Karpas-422 (cell line): ENCODE data around the gene CDK14. TPM values are rescaled to one million over a fixed set of nuclear protein-coding genes. Genes with fewer than 3 reads are reported as not detected.

Experiments used
- DNase-seq: peaks from one replicate; pipeline ENCODE4 v3.0.0-alpha.2; 2015
- H2AFZ ChIP-seq: fragments of 200-600 bp; sonication (generic); 2 replicates; pipeline ENCODE4 v1.6.1; 2014; ENCODE audit warnings: antibody characterized with exemption, low read length, mixed read lengths
- H3K27ac ChIP-seq: fragments of 200-600 bp; sonication (generic); 2 replicates; pipeline ENCODE4 v1.5.1; 2014; ENCODE audit warnings: mild to moderate bottlenecking, low read length, moderate library complexity
- H3K27me3 ChIP-seq: fragments of 200-600 bp; sonication (generic); 2 replicates; pipeline ENCODE4 v1.6.1; 2014; ENCODE audit warnings: low read length, mixed read lengths
- H3K36me3 ChIP-seq: fragments of 200-600 bp; sonication (generic); 2 replicates; pipeline ENCODE4 v1.6.1; 2014; ENCODE audit warnings: low read length, mixed read lengths; ENCODE audit not compliant: insufficient read depth
- H3K4me1 ChIP-seq: fragments of 200-600 bp; sonication (generic); 2 replicates; pipeline ENCODE4 v1.6.1; 2014; ENCODE audit warnings: mild to moderate bottlenecking, low read length, mixed read lengths
- H3K4me2 ChIP-seq: fragments of 200-600 bp; sonication (generic); 2 replicates; pipeline ENCODE4 v1.6.1; 2014; ENCODE audit warnings: low read length, low read depth, mild to moderate bottlenecking; ENCODE audit not compliant: poor library complexity, severe bottlenecking
- H3K4me3 ChIP-seq: fragments of 200-600 bp; sonication (generic); 2 replicates; pipeline ENCODE4 v1.5.1; 2014; ENCODE audit warnings: mild to moderate bottlenecking, antibody characterized with exemption, low read length, mixed read lengths
- H3K79me2 ChIP-seq: fragments of 200-600 bp; sonication (generic); 2 replicates; pipeline ENCODE4 v1.6.1; 2014; ENCODE audit warnings: mild to moderate bottlenecking, low read length, mixed read lengths
- H3K9ac ChIP-seq: fragments of 200-600 bp; sonication (generic); 2 replicates; pipeline ENCODE4 v1.6.0; 2014; ENCODE audit warnings: low read length
- H3K9me2 ChIP-seq: fragments of 200-600 bp; sonication (generic), shearing (Covaris generic); replicated peaks from 2 replicates; pipeline ENCODE4 v1.6.0; 2014; ENCODE audit warnings: mild to moderate bottlenecking, low read length, moderate library complexity; ENCODE audit not compliant: insufficient read depth
- H3K9me3 ChIP-seq: fragments of 300-700, 200-600 bp; sonication (generic); 2 replicates; pipeline ENCODE4 v1.6.1; 2014; ENCODE audit warnings: low read length, mixed read lengths
- H4K20me1 ChIP-seq: fragments of 200-600 bp; sonication (generic); 2 replicates; pipeline ENCODE4 v1.6.1; 2014; ENCODE audit warnings: mild to moderate bottlenecking, antibody characterized with exemption, low read length, low read depth; ENCODE audit not compliant: insufficient read depth
- total RNA-seq: library from RNA; depleted of rRNA; stranded (reverse); fragments of >200 nt; shearing (Covaris generic); gene quantifications from 2 replicates; pipeline ENCODE4 v1.2.3, GENCODE V29; 2014; ENCODE audit warnings: low replicate concordance

Gene CDK14
- total RNA-seq, 1 experiment from 2014 or later = 121 TPM

DNA sequence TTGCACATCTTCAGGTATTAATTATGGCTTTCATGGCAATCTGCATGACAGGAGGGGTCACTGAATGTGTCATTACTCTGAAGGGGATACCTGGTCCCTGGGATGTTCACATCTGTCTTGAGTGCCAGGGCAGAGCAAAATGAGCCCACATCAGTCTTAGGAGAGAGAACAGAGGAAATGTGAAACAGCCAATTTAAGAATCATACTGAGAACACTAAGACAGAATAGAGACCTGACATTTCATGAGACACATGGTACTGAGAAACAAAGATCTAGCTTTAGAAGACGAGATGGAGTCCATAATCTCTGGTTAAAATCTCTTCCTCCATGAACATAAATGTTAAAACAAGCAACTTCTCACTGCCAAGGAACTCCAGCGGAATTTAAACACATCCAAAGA, 634.0 kb downstream of the CDK14 start:
- no peaks in the 10 kb centered on the region for H3K9me3 ChIP-seq
- DNase-seq = no peak

GRCh38 chr7:91230503-91230902, 634.4 kb downstream of the CDK14 start:
- H3K9me2 ChIP-seq = no peaks in the 10 kb centered on the region
- H3K36me3 ChIP-seq = no peaks in the 10 kb centered on the region
- no peaks in the 10 kb centered on the region for H3K79me2 ChIP-seq
- H3K27me3 ChIP-seq = no peaks in the 10 kb centered on the region
- no peak overlapping the region for H2AFZ ChIP-seq
- H3K9ac ChIP-seq = no peak overlapping the region
- no peak overlapping the region for H3K4me2 ChIP-seq
- H3K4me3 ChIP-seq = no peak overlapping the region
- H3K4me1 ChIP-seq = no peaks in the 10 kb centered on the region; the same call in 1 of the 2 replicates
- H4K20me1 ChIP-seq = no peaks in the 10 kb centered on the region
- H3K9me3 ChIP-seq = no peaks in the 10 kb centered on the region
- DNase-seq = no peak
- no peak overlapping the region for H3K27ac ChIP-seq

More for the DNA sequence above, 634.0 kb downstream of the CDK14 start:
- Histone ChIP-seq H3K9me2 (no peaks in the 10 kb centered on the region), H2AFZ (no peak overlapping the region), H3K4me2 (no peak overlapping the region), H3K79me2 (no peaks in the 10 kb centered on the region), H3K4me3 (no peak overlapping the region), H4K20me1 (no peaks in the 10 kb centered on the region), H3K27ac (no peak overlapping the region), H3K27me3 (no peaks in the 10 kb centered on the region), H3K4me1 (no peaks in the 10 kb centered on the region; the same call in 1 of the 2 replicates), H3K9ac (no peak overlapping the region), H3K36me3 (no peaks in the 10 kb centered on the region)

DNA sequence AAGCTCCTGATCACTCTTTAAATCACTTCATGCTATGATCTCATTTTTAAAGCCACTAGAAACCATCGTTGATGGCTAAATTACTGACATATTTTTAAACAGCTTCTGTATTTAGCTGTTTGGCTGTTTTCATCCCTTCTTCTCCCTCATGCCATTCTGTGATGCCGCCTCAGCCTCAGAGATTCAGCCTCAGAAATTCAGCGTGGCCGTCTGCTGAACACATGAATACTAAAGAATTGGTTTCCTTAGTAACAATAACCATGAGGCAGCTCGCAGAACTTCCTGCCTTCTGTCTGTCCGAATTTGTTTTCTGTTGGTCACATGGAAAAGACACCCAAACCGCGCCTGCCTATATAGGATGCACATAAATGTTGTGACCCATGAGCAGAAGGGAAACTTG, 637.1 kb downstream of the CDK14 start:
- H3K9me3 ChIP-seq = no peaks in the 10 kb centered on the region
- H3K4me1 ChIP-seq = no peaks in the 10 kb centered on the region
- no peak overlapping the region for H3K4me3 ChIP-seq
- no peaks in the 10 kb centered on the region for H4K20me1 ChIP-seq
- H2AFZ ChIP-seq = no peak overlapping the region
- H3K27me3 ChIP-seq = no peaks in the 10 kb centered on the region
- no peaks in the 10 kb centered on the region for H3K9me2 ChIP-seq
- H3K4me2 ChIP-seq = no peak overlapping the region
- H3K27ac ChIP-seq = no peak overlapping the region
- DNase-seq = no peak
- H3K9ac ChIP-seq = no peak overlapping the region
- no peaks in the 10 kb centered on the region for H3K36me3 ChIP-seq
- H3K79me2 ChIP-seq = no peaks in the 10 kb centered on the region

DNA sequence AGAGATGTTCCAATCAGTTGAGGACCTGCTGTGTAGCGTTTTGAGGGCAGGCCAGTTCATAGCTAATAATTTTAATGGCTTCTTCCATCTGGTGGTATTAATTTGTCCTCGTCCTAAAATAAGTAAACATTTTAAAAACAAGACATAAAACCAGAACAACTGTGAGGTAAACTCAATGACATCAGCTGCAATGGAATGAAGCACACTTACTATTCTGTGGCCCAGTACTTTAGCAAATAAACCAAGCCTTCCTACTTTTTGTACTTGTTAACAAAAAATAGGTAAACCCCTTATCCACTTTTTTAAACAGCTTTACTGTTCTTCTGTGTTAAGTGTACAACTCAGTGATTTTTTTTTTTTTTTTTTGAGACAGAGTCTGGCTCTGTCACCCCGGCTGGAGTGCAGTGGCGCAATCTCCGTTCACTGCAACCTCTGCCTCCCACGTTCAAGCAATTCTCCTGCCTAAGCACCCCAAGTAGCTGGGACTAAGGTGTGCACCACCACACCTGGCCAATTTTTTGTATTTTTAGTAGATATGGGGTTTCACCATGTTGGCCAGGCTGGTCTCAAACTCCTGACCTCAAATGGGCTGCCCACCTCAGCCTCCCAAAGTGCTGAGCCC, 639.2 kb downstream of the CDK14 start:
- Histone ChIP-seq H2AFZ (no peak overlapping the region), H3K4me3 (no peak overlapping the region), H3K4me2 (no peak overlapping the region), H3K9me3 (no peaks in the 10 kb centered on the region), H3K36me3 (no peaks in the 10 kb centered on the region), H3K27me3 (no peaks in the 10 kb centered on the region), H3K9ac (no peak overlapping the region), H3K4me1 (no peaks in the 10 kb centered on the region), H3K79me2 (no peaks in the 10 kb centered on the region), H4K20me1 (no peaks in the 10 kb centered on the region), H3K27ac (no peak overlapping the region), H3K9me2 (no peaks in the 10 kb centered on the region)
- DNase-seq = no peak

- H3K9ac ChIP-seq = no peak overlapping the region
- no peak overlapping the region for H3K4me3 ChIP-seq
- no peaks in the 10 kb centered on the region for H3K36me3 ChIP-seq
- no peak overlapping the region for H2AFZ ChIP-seq
- no peaks in the 10 kb centered on the region for H3K79me2 ChIP-seq
- no peaks in the 10 kb centered on the region for H3K27me3 ChIP-seq
- no peaks in the 10 kb centered on the region for H3K4me1 ChIP-seq
- no peak overlapping the region for H3K4me2 ChIP-seq
- H4K20me1 ChIP-seq = no peaks in the 10 kb centered on the region
- H3K9me2 ChIP-seq = no peaks in the 10 kb centered on the region
- H3K9me3 ChIP-seq = no peaks in the 10 kb centered on the region
- no peak for DNase-seq
- H3K27ac ChIP-seq = no peak overlapping the region
Observed at GRCh38 chr7:91239171-91239604, 643.1 kb downstream of the CDK14 start.

DNA sequence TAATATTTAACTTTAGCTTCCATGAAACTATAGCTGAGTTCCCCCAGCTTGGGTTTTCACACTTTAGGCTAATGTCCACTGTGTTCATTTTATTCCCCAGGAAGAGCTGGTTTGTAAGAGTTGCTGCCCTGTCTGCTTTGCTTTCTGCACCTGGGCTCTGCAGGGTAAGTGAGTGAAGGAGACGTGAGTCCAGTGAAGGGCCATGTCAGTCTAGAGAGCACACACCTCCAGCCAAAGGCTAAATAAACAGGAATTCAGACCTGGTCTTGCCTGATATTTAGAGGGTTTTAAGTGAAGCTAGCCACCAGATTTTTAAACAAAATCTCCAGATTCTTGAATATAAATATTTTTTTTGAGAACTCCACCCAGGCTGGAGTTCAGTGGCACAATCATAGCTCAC, 643.7 kb downstream of the CDK14 start:
- Histone ChIP-seq H3K4me3 (no peak overlapping the region), H3K36me3 (no peaks in the 10 kb centered on the region), H2AFZ (no peak overlapping the region), H3K4me2 (no peak overlapping the region), H3K9ac (no peak overlapping the region), H3K9me3 (no peaks in the 10 kb centered on the region), H3K9me2 (no peaks in the 10 kb centered on the region), H3K27ac (no peak overlapping the region), H3K4me1 (no peaks in the 10 kb centered on the region), H4K20me1 (no peaks in the 10 kb centered on the region), H3K79me2 (no peaks in the 10 kb centered on the region), H3K27me3 (no peaks in the 10 kb centered on the region)
- DNase-seq = no peak

- Histone ChIP-seq H3K9ac (no peak overlapping the region), H3K4me2 (no peak overlapping the region), H3K9me2 (no peaks in the 10 kb centered on the region), H3K36me3 (no peaks in the 10 kb centered on the region), H3K27ac (no peak overlapping the region), H2AFZ (no peak overlapping the region), H3K79me2 (no peaks in the 10 kb centered on the region), H3K4me1 (no peaks in the 10 kb centered on the region), H3K4me3 (no peak overlapping the region), H4K20me1 (no peaks in the 10 kb centered on the region), H3K27me3 (no peaks in the 10 kb centered on the region), H3K9me3 (no peaks in the 10 kb centered on the region)
- DNase-seq = no peak
Observed at GRCh38 chr7:91240376-91240941, 644.3 kb downstream of the CDK14 start.

GRCh38 chr7:91242097-91242844, 646.1 kb downstream of the CDK14 start:
- no peak overlapping the region for H3K9ac ChIP-seq
- H3K27me3 ChIP-seq = no peaks in the 10 kb centered on the region
- no peak overlapping the region for H3K27ac ChIP-seq
- no peak overlapping the region for H2AFZ ChIP-seq
- no peaks in the 10 kb centered on the region for H3K79me2 ChIP-seq
- no peak for DNase-seq
- H3K9me3 ChIP-seq = no peaks in the 10 kb centered on the region
- no peaks in the 10 kb centered on the region for H3K36me3 ChIP-seq
- H3K4me1 ChIP-seq = no peaks in the 10 kb centered on the region
- H3K4me3 ChIP-seq = no peak overlapping the region
- no peaks in the 10 kb centered on the region for H4K20me1 ChIP-seq
- no peak overlapping the region for H3K4me2 ChIP-seq
- no peaks in the 10 kb centered on the region for H3K9me2 ChIP-seq
